Hepatocyte (in vitro differentiated cells): Measurements from ENCODE around the gene SRC. TPM values are rescaled to one million over a fixed set of nuclear protein-coding genes. Genes with fewer than 3 reads are reported as not detected.

Experiments used
- DNase-seq: peaks from one replicate; pipeline ENCODE4 v3.0.0-alpha.2; 2016; ENCODE audit warnings: low spot score
- H2AFZ ChIP-seq: fragments of 200-600 bp; sonication (generic); 2 replicates; pipeline ENCODE4 v1.6.0; 2016; ENCODE audit warnings: antibody characterized with exemption, mild to moderate bottlenecking
- H3K27ac ChIP-seq: fragments of 200-600 bp; sonication (generic); 2 replicates; pipeline ENCODE4 v1.5.1; 2016; ENCODE audit warnings: mild to moderate bottlenecking
- H3K27me3 ChIP-seq: fragments of 200-600 bp; sonication (generic); 2 replicates; pipeline ENCODE4 v1.6.1; 2016
- H3K36me3 ChIP-seq: fragments of 200-600 bp; sonication (generic); replicated peaks from 2 replicates; pipeline ENCODE4 v1.5.1; 2016; ENCODE audit warnings: low read depth; ENCODE audit not compliant: insufficient read depth
- H3K4me1 ChIP-seq: fragments of 200-600 bp; sonication (generic); 2 replicates; pipeline ENCODE4 v1.5.1; 2016; ENCODE audit warnings: mild to moderate bottlenecking, moderate library complexity; ENCODE audit not compliant: insufficient read depth
- H3K4me2 ChIP-seq: fragments of 200-600 bp; sonication (generic); 2 replicates; pipeline ENCODE4 v1.6.0; 2016
- H3K4me3 ChIP-seq: fragments of 200-600 bp; sonication (generic); 2 replicates; pipeline ENCODE4 v1.5.1; 2016; ENCODE audit warnings: mild to moderate bottlenecking
- H3K79me2 ChIP-seq: fragments of 200-600 bp; sonication (generic); 2 replicates; pipeline ENCODE4 v1.6.0; 2017; ENCODE audit warnings: mild to moderate bottlenecking
- H3K9me2 ChIP-seq: fragments of 200-600 bp; sonication (generic); replicated peaks from 2 replicates; pipeline ENCODE4 v1.6.0; 2017; ENCODE audit warnings: mild to moderate bottlenecking; ENCODE audit not compliant: insufficient read depth
- H3K9me3 ChIP-seq: fragments of 200-600 bp; sonication (generic); 2 replicates; pipeline ENCODE4 v1.5.1; 2016; ENCODE audit warnings: low read depth, mild to moderate bottlenecking
- H4K20me1 ChIP-seq: fragments of 200-600 bp; sonication (generic); 2 replicates; pipeline ENCODE4 v1.6.0; 2016; ENCODE audit warnings: mild to moderate bottlenecking; ENCODE audit not compliant: insufficient read depth, poor library complexity, severe bottlenecking
- EZH2 ChIP-seq: fragments of 200-600 bp; sonication (generic); IDR thresholded peaks from 2 replicates; pipeline ENCODE4 v1.6.1; 2016; ENCODE audit warnings: antibody characterized with exemption, mild to moderate bottlenecking, borderline replicate concordance
- EZH2phosphoT487 ChIP-seq: fragments of 200-600 bp; sonication (generic); IDR thresholded peaks from one replicate; pipeline ENCODE4 v1.6.1; 2018; ENCODE audit warnings: antibody characterized with exemption, mild to moderate bottlenecking, low read depth, moderate library complexity; ENCODE audit not compliant: unreplicated experiment, severe bottlenecking
- WGBS: methylation state at CpG from one replicate; pipeline ENCODE4 v1.1.6; 2016; ENCODE audit warnings: low lambda C conversion rate; ENCODE audit errors: missing lambda C conversion rate; 5-methylcytosine and 5-hydroxymethylcytosine counted together
- polyA plus RNA-seq: library from polyadenylated mRNA; unstranded; fragments of >200 nt; fragmentation: Nextera tagmentation; extraction: Ambion mirVana; gene quantifications from 2 replicates; pipeline ENCODE4 v1.2.1, GENCODE V29; 2016
- total RNA-seq: library from RNA; depleted of rRNA; stranded (reverse); fragments of >200 nt; gene quantifications from 2 replicates; pipeline ENCODE4 v1.2.3, GENCODE V29; 2014
- TF ChIP-seq, protein P1 (sequence below): fragments of 200-600 bp; sonication (generic); IDR thresholded peaks from 2 replicates; pipeline ENCODE4 v1.5.1; 2016; ENCODE audit warnings: antibody characterized with exemption, mild to moderate bottlenecking; ENCODE audit not compliant: poor library complexity

SRC gene
- total and polyA plus RNA-seq, 2 experiments from 2014 or later: 55.1 to 69.8 TPM

DNA sequence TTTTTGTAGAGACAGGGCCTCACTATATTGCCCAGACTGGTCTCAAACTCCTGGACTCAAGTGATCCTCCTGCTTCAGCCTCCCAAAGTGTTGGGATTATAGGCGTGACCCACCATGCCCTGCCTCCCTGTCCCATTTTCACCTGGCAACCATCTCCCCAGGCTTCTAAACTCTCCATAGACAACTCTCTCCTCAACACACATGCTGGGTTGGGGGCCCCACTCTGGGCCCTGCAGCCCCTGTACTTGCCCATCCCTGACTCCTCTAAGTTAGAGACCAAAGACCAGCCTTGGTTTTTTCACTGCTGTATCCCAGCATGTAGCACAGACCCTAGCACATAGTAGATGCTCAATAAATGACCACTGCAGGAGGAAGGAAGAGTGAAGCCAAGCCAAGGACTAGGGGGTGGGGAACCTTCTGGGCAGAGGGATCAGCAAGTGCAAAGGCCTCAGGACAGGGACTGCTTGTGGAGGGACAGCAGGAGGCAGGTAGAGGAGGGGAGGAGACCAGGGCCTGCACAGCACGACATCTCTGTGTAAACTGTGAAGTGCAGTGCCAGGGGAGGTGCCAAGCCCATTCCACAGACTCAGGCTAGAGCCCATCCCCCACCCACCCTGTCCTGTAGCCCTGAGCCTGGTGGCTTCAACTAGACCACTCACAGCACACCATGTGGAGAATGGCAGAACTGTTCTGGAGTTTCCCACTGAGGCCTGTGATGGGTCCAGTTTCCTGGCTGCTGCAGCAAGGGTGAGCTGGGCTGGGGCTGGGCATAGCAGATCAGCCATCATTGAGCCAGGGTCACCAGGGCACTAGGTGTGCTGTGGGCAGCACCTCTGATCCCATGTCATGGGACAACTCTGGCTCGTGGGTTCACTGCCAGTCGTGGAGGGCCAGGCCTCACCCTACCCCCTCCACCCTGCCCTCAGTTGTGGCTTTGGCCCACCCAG, 3.4 kb upstream of the SRC start:
- Histone ChIP-seq H3K36me3 (no peaks in the 10 kb centered on the region), H3K79me2 (peaks cover 22% of the 10 kb centered on the region), H3K27ac (no peak overlapping the region), H3K4me1 (peaks cover 31% of the 10 kb centered on the region), H3K9me3 (no peaks in the 10 kb centered on the region), H2AFZ (no peak overlapping the region), H3K27me3 (no peaks in the 10 kb centered on the region), H3K9me2 (no peaks in the 10 kb centered on the region), H4K20me1 (peaks cover 7% of the 10 kb centered on the region), H3K4me2 (no peak overlapping the region), H3K4me3 (no peak overlapping the region)
- TF ChIP-seq, protein P1, sequence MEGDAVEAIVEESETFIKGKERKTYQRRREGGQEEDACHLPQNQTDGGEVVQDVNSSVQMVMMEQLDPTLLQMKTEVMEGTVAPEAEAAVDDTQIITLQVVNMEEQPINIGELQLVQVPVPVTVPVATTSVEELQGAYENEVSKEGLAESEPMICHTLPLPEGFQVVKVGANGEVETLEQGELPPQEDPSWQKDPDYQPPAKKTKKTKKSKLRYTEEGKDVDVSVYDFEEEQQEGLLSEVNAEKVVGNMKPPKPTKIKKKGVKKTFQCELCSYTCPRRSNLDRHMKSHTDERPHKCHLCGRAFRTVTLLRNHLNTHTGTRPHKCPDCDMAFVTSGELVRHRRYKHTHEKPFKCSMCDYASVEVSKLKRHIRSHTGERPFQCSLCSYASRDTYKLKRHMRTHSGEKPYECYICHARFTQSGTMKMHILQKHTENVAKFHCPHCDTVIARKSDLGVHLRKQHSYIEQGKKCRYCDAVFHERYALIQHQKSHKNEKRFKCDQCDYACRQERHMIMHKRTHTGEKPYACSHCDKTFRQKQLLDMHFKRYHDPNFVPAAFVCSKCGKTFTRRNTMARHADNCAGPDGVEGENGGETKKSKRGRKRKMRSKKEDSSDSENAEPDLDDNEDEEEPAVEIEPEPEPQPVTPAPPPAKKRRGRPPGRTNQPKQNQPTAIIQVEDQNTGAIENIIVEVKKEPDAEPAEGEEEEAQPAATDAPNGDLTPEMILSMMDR: no peak
- no peak for TF ChIP-seq EZH2phosphoT487
- no peak for TF ChIP-seq EZH2
- 94% methylated on average over 4 of the region's 4 CpGs for WGBS
- DNase-seq: no peak

DNA sequence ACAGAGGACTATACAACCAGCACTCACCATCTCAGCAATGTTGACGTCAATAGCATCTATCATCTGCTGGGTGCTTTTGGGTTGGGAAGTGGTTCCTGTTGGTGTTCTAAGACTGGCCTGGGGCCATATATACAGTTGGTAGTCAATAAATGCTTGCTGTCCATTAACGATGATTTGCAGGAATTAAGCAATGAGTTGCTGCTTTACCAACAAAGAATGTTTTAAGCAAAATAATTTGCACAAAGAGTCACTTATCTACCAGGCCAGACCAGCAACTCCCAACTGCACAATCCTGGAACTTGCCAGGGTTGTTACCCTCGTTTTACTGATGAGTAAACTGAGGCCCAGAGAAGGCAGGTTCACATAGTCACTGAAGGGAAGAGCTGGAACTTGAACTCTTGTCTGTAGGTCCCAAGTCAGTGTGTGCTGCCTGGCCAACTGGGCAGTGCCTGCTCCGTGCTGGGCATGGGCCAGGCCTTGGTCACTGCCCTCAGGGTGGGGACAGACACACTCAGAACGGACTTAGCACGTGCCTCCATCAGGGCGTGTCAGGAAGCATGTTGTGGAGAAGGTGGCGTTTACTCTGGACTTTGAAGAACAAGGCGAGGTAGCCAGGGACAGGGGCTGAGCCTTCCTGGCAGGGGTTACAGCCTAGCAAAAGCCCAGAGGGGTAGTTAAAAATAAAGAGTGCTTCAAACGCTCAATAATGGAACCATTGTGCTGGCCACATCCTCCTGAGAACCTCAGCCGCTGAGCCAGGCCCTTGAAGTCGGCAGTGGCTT, 2.5 kb upstream of the SRC start:
- Histone ChIP-seq H3K9me3 (no peaks in the 10 kb centered on the region), H3K27me3 (no peaks in the 10 kb centered on the region), H3K27ac (peak overlapping the region; percentile 97), H2AFZ (no peak overlapping the region), H3K4me1 (peaks cover 37% of the 10 kb centered on the region), H3K9me2 (no peaks in the 10 kb centered on the region), H3K4me3 (no peak overlapping the region), H3K79me2 (peaks cover 30% of the 10 kb centered on the region), H3K36me3 (no peaks in the 10 kb centered on the region), H3K4me2 (peak overlapping the region; percentile 60), H4K20me1 (peaks cover 7% of the 10 kb centered on the region)
- DNase-seq: no peak
- WGBS: 62% methylated on average over 12 of the region's 12 CpGs
- TF ChIP-seq EZH2: no peak
- TF ChIP-seq EZH2phosphoT487: no peak
- TF ChIP-seq, protein P1: no peak

GRCh38 chr20:37343994-37344355, 2.0 kb upstream of the SRC start:
- no peaks in the 10 kb centered on the region for H3K27me3 ChIP-seq
- no peaks in the 10 kb centered on the region for H3K9me3 ChIP-seq
- H3K27ac ChIP-seq: peak overlapping the region; percentile 97
- peaks cover 35% of the 10 kb centered on the region for H3K79me2 ChIP-seq
- peaks cover 11% of the 10 kb centered on the region for H4K20me1 ChIP-seq
- no peak for DNase-seq
- peak overlapping the region; percentile 60 for H3K4me2 ChIP-seq
- TF ChIP-seq, protein P1: no peak
- TF ChIP-seq EZH2 (no peak), EZH2phosphoT487 (no peak)
- whole genome bisulfite sequencing: 75% methylated on average over 4 of the region's 4 CpGs
- peaks cover 40% of the 10 kb centered on the region for H3K4me1 ChIP-seq
- H3K4me3 ChIP-seq: no peak overlapping the region
- H2AFZ ChIP-seq: no peak overlapping the region
- H3K36me3 ChIP-seq: no peaks in the 10 kb centered on the region
- no peaks in the 10 kb centered on the region for H3K9me2 ChIP-seq
